GM21723 (cell line): ENCODE data around the gene RAPGEF1.

Experiments
- ATAC-seq: cut with Tn5 transposase; IDR thresholded peaks from one replicate; pipeline ENCODE4 v1.9.1; 2021; ENCODE audit warnings: mild to moderate bottlenecking, moderate library complexity; ENCODE audit not compliant: unreplicated experiment

RAPGEF1 gene

DNA sequence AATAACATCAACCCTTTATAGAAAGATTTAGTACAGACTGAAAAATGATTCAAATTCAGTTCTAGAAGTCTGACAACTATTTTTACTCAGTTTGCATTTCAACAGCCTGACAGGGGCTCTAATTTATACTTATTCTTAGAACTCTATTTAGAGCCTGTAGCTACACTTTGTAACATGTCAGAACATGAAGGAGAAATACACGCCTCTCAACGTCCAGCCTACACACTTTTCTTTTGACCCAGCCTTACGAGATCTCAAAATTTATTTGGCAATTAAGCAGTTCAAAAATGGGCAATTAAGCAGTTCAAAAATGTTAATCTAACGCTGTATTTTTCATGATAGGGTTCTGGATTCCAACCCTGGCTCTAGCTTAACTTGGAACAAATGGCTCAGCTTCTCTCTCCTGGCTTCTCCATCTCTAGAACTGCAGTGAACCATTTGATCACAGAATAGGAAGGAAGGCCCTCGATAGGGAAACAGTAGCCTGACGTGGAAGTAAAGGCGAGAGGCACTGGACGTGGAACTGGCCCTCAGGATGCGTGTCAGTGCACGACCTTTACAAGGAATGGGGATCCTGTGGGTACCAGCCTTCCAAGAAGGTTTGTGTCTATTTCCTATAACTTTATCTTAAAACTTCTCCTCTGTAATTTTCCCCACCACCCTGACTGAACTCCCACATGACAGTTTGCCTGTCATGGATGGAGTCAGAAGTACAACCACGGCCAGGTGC lies 128.1 kb downstream of the RAPGEF1 start:
- no peak for ATAC-seq

DNA sequence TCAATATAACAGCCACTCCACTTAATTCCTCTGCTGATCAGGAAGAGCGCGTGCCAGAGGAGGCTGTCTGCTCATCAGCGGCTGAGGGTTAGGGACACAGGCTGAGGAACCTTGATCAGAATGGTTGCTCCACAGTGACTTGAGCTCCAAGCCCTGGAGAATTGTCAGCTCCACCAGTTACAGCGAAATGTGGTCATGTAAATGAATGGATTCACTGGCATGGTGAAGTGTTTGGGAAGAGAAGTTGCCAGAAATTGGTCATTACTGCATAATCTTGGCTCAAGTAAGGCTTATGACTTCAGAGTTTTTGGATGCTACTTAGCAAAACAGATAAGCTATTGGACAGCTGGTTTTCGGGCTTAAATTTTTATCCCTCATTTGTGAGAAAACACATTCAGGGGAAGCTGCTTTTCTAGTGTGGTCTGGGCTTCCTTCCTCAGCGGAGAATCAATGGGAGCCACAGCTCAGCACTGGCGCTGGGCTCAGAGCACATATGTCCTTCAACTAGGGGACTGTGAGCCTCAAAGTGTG lies 129.6 kb downstream of the RAPGEF1 start:
- no peak for ATAC-seq

DNA sequence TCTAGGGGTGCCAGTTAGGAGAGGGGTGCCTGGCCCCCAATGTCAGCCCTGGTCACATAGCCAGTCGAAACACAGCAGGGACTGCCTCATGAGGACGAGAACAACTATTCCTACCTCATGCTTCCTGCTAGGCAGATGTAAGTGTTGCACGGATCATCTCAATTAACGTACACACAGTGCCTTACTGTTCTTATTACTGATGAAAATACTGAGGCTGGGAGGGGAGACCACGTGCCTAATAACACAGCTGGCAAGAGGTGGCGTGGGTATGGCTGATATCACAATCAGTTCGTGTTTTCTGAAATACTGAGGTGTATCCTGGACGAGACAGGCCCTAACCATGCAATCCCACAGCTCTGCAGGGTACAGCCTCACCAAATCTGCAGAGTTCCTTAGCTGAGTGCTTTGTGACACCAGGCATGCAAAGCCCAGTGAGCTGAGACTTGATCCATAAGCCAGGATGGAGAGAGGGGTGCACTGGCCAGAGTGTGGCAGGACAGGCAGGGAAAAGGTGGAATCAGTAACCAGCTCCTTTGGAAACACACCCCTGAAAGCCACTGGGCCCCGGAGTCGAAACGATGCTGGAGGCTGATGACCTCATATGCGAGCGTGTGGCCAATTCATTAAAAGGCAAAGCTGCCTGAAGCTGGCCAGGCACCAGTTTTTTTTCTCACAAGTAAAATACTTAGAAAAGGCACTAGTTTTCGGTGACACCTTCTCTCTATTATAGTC lies 130.6 kb downstream of the RAPGEF1 start:
- ATAC-seq = no peak

DNA sequence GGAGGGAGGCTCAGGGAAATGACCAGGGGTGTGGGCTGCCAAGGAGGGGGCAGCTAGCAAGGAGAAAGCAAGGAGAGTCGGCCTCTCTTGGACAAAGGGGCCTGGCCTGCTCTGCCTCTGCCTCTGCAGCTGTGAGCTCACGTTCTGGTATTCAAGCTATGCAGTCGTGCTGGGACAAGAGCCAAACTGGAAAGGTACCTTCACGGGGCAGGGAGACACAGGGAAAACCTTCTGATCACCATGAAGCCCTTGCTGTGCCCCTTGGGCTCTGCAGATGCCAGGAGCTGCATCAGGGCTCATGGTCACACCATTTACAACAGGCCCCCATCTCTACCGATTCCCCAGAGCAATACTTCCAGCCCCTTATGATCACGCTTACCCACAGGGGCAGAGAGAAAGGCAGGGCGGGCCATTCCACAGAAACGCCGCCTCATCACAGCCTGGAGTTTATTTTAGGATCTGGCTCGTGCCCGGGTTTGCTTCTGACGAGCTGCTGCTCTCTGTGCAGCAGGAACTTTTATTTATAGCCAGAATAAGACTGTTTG lies 131.3 kb downstream of the RAPGEF1 start:
- ATAC-seq = no peak

DNA sequence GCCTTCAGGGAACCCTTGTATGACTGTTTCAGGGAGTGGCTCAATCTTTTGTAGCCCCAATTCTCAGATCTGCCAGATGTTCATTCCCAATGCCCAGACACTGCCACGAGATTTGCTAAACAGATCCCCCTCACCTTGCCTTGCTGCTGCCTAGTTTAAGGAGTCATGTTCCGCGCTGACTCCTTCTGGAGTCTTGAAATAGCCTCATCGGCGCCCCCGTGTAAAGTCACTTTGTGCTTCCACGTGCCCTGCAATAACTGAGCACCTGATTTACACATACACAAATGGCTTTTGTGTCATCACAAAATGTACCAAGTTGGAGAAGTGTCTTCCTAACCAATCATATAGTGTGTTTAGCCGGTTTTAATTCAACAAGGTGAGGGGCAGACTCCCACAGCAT lies 132.3 kb downstream of the RAPGEF1 start:
- ATAC-seq = no peak

DNA sequence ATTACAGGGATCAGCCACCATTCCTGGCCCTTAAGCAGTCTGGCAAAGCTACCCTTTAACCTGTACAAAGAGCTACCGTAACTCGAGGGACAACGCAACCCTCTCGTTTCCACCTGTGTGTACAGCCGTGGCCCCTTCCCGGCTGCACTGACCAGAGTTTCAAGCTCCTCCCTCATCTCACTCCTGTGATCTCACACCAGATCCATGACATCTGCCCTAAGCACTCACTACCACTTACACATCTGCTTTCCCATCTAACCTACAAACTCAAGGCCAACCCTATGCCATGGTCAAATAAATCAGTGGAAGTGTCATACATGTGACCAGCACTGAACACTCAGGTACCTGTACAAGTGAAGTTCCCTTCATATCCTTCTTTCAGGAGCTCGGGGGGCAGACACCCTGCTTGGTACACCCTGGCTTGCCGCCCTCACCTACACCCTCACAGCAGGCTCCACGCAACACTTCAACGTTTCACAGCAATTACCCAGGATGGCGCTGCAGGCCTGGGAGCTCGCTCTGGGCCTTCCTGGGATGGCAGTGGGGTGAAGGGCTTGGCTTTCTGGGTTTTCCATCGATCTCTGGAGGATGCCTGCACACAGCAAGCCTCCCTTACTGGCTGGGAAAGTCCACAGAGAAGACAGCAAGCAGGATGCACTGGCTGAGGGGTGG lies 132.8 kb downstream of the RAPGEF1 start:
- no peak for ATAC-seq

DNA sequence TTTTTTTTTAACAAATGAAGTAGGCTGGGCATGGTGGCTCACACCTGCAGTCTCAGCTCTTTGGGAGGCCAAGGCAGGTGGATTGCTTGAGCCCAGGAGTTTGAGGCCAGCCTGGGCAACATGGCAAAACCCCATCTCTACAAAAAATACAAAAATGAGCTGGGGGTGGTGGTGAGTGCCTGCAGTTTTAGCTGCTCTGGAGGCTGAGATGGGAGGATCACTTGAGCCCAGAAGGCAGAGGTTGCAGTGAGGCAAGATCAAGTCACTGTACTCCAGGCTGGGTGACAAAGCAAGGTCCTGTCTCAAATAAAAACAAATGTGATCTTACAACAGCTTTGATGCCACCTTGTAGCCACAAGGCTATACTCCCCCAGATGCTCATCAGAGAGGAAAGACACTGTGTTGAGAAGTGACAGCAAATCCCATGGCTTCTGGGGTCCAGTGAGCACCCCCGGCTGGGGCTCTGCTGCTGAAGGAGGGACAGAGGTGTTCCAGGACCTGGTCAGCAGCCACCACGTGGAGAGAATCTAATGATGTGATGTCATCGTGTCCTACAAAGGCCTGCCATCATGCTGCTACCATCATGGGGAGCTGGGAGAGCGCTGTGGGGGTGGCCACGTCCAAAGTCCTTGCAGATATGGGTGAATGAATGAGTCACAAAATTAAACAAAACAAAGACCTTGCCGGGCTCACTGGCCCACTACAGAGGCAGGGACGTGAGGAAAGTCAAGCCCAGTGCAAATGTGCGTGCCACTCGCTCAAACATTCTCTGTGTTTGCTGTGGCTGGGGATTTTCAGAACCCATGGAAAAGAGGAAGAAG lies 133.9 kb downstream of the RAPGEF1 start:
- no peak for ATAC-seq

DNA sequence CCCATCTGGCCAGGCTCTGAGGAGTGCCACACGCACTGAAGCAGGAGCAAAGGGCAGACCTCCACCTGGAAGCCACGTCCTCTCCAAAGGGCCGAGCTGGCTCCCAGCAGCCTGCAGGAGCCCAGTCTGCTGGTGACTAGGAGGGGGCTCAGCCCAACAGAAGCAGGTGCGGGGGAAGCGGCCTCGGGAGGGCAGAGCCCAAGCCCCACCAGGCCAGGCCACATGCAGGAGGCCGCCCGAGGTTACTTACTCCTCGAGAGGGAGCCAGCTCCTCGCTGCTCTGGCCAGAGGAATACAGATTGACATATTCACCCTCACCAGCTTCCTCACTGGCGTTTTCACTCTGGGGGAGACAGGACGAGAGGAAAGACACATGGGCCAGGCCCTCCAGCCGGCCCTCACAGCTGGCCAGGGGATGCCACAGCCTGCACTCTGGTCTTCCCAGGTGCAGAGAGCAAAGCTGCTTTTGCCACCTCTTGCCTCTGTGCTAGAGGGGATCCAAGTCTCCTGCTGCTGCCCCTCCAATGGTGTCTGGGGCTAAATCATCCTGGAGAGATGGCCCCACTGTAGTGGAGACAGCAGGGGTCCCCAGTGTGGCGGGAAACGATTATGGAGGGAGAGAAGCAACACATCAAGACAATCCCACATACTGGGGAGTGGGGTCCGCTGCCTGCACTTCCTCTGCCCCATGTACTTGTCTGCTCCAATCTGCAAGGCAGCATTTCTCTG lies 136.0 kb downstream of the RAPGEF1 start:
- ATAC-seq = no peak

DNA sequence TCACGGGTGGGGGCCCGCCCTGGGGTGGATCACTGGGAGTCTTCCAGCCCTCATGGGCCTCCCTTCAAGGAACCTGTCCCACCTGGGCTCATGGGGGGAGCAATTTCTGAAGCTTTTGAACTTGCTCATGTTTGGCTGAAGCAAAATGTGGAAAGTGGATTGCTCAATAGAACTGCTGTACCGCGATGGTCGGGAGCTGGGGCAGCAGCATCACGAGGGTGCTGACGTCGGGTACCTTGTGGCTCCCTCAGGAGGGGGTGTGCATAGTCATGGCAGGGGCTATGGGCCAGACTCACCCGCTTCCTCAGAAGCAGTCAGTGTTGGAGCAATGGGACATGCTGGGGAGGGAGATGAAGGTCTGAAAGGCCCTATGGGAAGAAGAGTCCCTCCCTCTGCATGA lies 136.7 kb downstream of the RAPGEF1 start:
- ATAC-seq = no peak

DNA sequence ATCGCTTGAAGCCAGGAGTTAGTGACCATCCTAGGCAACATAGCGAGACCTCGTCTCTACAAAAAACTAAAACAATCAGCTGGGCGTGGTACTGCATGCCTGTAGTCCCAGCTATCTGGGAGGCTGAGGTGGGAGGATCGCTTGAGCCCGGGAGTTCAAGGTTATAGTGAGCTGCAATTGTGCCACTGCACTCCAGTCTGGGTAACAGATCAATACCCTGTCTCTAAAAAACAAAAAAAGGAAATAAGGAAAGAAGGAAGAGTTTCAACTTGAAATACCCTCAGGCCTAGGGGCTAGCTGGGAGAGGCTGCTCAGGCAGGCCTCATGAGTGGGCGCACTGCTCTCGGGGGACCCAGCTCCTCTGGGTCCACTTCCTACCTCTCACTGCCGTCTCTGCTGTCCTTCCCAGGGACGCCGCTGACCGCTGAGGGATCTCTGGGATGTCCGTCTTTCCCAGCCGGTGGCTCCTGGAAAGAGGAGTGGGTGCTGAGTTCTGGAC lies 138.1 kb downstream of the RAPGEF1 start:
- no peak for ATAC-seq

DNA sequence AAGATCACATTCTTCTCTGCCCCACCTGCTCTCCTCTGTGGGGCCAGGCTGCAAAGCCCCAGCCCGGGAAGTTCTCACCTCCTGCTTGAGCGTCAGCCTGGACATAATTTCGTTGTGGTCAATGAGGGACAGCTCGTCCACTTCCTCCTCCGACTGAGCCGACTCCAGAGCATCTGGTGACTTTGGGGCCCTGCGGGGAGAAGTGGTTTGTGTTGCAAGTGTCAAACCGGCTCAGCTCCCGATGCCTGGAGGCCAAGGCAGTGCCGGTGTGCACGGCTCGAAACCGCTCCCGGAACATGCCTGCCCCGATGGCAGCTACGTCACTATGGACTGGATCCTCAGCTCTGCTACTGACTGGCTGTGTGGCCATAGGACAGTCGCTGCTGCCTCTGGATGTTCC lies 141.8 kb downstream of the RAPGEF1 start:
- ATAC-seq = no peak

DNA sequence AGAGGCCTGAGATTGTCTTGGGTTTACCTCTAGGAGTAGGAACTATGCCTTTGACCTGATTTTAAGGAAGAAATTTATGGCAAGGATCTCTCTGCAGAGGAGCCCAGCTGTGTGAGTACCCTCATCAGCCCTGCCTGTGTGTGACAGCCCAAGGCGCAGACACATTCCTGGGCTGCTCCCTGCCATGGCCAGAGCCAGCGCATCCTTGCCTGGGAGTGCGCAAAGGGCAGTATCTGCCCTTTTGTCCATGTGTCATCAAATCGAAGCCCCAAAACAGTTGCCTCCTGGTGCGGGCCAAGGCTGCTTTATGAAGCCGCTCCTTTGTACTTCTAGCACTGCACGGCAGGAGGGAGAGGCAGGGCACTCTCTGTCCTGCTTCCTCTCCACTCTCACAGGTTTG lies 142.6 kb downstream of the RAPGEF1 start:
- ATAC-seq = no peak

DNA sequence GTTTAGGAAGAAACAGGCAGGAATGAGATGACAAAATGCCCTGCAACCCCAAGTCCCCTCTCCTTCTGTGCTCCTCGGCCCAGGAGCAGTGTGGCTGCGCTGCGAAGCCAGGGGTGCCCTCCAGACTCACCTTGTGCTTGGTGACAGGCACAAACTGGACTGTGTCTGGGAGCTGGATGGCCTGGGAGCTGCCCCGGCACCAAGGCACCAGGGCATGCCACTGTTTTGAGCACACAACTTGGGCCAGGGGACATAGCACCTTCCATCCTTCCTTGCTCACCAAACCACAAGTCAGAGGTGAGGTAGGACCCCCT lies 143.5 kb downstream of the RAPGEF1 start:
- no peak for ATAC-seq

DNA sequence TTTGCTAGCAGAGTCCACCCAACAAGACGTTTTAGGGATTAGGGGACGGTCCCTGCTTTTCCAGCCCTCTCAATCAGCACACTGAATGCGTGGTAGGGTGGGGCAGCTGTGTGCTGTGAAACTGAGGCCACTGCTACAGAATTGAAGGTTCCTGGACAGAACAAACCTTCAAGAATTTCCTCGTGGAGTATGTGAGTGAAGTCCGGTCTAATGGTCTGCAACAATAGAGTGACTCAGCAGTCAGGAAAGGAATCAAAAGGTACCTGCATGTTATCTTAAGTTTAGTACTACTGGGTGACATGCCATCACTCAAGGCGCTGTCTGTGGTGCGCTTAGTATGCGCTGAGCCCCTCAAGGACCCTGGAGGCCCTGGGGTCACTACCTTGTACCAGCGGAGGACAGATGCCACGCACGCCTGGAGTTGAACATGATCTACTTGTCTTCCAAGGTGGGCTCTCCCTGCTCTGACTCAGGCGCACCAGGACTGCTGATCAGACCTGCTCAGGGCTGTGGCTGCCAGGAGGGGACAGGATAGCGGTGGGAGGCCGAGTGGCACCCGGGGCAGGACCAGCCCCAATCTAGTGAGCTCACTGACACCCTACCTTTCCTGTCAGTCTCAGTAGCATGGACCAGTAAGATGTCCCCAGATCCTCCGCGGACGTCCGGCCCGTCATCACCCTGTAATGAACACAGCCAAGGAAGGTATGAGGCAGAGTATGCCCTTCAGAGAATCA lies 144.0 kb downstream of the RAPGEF1 start:
- no peak for ATAC-seq

DNA sequence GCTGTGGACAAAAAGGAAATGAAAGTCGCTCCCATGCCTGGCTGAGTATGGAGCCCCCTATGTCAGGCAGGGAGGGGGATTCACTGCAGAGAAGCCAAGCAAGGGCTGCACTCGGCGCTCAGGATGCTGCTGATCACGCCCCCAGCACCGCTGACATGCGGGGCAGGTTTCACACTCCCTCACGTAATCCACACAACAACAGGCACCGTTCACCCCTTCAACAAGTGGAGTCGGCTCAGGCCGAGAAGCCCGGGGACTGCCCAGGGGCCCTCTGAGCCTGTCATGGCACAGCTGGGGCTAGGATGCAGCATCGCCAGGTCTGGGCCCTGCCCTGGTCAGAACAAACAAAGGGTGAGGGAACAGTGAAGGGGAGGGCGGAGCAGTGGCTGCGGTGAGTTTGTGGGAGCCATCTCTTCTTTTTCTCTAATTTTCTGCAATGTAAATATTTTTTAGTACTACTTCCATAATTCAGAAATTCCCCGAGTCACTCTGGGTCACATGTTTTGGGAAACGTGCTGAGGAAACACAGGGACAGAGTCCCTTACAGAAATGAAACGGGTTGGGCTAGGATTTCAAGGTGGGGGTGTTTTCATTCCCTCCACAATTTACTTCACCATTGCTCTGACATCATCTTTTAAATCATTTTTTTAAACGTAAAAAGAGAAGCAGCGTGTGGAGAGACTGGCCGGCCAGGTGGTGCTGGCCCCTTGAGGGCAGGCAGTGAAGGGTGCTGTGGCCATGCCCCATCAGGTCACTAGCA lies 144.8 kb downstream of the RAPGEF1 start:
- ATAC-seq = no peak

DNA sequence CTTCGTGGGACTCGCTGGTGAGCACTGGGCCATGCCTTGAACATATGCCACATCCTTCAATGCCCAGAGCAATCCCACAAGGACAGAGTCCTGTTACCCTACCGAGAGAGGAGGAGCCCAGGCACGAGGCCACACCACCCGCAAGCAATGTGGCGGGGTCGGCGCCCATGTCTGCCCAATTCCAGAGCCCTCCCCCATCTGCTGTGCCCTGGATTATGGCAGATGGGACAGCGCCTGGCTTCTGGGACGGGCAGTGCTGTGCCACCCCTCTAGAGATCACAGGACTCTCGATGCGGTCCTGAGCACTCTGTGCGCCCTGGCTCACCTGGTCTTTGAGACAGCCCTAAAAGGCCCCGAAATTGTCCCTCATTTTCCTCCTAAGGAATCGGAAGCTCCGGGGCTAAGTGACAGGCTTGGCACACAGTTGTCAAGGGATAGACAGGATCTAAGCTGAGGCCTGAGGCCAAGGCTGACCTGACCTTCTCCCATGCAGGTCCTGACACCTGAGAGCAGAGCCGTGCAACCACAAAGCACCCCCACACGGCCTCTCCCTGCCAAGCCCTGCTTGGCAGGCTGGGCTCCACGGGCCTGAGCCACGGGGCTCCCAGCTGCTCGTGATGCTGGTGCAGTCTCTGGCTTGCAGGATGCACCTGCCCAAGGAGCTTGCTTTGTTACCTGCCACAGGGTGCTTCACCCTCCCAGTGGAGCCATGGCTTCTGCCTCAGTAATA lies 145.8 kb downstream of the RAPGEF1 start:
- no peak for ATAC-seq

DNA sequence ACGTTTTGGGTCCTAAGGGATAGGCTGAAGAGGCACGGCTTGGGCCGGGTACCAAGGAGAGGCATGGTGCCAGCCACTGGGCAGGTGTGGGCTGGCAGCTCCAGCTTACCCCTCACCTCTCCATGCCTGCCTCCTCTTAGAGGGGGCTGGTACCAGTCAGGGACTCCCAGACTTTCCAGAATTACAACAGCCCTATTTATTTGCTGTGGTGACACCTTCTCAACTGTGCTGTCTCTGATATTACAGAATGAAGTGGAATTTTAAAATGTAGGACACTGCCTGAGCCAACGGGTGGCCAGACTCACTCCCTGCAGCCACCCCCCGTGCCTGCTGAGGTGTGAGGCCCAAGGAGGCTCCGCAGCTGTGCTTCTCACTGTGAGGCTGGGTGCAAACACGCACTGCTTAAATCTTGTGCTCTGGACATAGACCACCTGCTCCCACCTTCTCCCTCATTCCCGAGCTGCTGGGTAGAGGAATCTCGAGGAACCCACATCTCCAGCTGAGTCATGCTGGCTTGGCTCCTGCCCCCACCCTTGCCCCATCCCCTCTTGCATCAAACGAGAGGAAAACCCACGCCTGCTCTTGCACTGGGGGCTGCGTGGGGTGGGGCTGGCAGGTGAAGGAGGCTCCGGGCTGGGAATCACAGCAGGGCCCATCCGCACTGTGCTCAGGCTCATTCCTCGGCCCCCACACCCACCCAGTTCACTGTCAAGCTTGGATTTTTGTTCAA lies 146.6 kb downstream of the RAPGEF1 start:
- no peak for ATAC-seq
